DMS 273 treated with DMSO at 0.1 percent for 48 hours (cell line): Measurements from ENCODE around the gene ARHGAP45.

Experiments used
- DNase-seq: peaks from one replicate; lab custom pipeline; 2025; lab: John Stamatoyannopoulos, UW

The ARHGAP45 gene

GRCh38 chr19:1088416-1089010 lies 21.5 kb downstream of the ARHGAP45 start:
- DNase-seq, result no peak

GRCh38 chr19:1089126-1089771 lies 22.3 kb downstream of the ARHGAP45 start:
- DNase-seq, result no peak

- no peak for DNase-seq
Observed at GRCh38 chr19:1089891-1090290, 22.9 kb downstream of the ARHGAP45 start.

GRCh38 chr19:1090731-1091543 lies 24.0 kb downstream of the ARHGAP45 start:
- DNase-seq, result no peak

- DNase-seq, result no peak
Observed at GRCh38 chr19:1091544-1092175, 24.7 kb downstream of the ARHGAP45 start.

GRCh38 chr19:1093330-1093729 lies 26.4 kb downstream of the ARHGAP45 start:
- no peak for DNase-seq

- DNase-seq, result no peak
Observed at GRCh38 chr19:1093811-1094553, 27.0 kb downstream of the ARHGAP45 start.

GRCh38 chr19:1094655-1094977 lies 27.6 kb downstream of the ARHGAP45 start:
- no peak for DNase-seq

- DNase-seq, result peak; percentile 88
Observed at GRCh38 chr19:1094978-1095701, 28.2 kb downstream of the ARHGAP45 start, which contains the start of gene POLR2E. TSS of gene POLR2E (minus strand) at chr19:1095375. CDS start at chr19:1095315, 60 bp downstream.

GRCh38 chr19:1097810-1098176 lies 30.8 kb downstream of the ARHGAP45 start:
- no peak for DNase-seq

GRCh38 chr19:1098177-1099051 lies 31.4 kb downstream of the ARHGAP45 start:
- DNase-seq, result no peak

GRCh38 chr19:1101337-1101698 lies 34.4 kb downstream of the ARHGAP45 start:
- no peak for DNase-seq

- DNase-seq, result no peak
Observed at GRCh38 chr19:1102407-1103131, 35.6 kb downstream of the ARHGAP45 start.

GRCh38 chr19:1103132-1103707 lies 36.3 kb downstream of the ARHGAP45 start:
- DNase-seq, result no peak

GRCh38 chr19:1103708-1104310 lies 36.8 kb downstream of the ARHGAP45 start, which contains the start of gene GPX4:
TSS of gene GPX4 (plus strand) at chr19:1103994. CDS start at chr19:1104044, 50 bp downstream.
- DNase-seq, result peak; percentile 94

- no peak for DNase-seq
Observed at GRCh38 chr19:1104311-1105007, 37.5 kb downstream of the ARHGAP45 start.

GRCh38 chr19:1105008-1105872 lies 38.3 kb downstream of the ARHGAP45 start:
- DNase-seq, result no peak
